ENCODE measurements around the gene BMPR1B.
A peak's percentile ranks its signal among the peaks of the same experiment; 100 is the strongest.
"Not testable (repeated sequence)": the region's sequence is repeated elsewhere in the genome, so short reads cannot be mapped to it uniquely, and the experiment has no call there.

The BMPR1B gene

DNA sequence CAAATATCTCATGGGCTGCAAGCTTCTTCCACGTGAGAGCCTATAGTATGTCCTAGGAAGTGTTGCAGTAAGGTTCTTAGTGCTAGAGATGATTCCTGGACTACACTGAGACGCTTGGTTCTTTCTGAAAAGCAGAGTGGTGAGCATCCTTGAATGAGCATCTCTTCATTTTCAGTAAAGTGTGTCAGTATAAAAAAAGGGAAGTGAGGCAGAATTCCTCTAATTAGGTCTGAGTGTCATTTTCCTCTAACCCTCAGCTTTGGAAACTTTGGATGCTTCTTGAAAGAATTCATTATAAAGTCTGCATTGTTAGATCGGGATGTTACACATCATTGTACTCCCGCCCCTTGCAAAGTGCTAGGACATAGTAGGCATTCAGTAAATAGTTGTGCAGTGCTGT, 5.2 kb downstream of the BMPR1B start:
- DNase-seq (ENCODE audit: low read depth), result no peak

DNA sequence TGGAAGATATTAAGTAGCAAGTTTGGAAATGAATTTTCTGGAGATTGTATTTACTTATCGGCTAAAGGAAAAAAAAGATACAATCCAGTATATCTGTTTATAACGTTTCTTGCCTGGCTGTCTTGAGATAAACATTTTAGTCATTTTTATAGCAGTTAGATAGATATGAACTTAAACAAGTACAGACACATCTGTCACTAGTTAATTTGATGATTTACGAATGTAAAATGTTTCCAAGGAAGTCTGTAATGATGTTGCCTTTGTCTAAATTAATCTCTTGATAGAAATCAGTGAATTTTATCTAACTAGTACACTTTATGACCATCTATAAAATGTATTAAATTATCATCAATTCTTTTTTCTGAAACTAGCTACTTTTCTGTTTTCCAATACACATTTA, 5.7 kb downstream of the BMPR1B start:
- DNase-seq (ENCODE audit: low read depth), result no peak

DNA sequence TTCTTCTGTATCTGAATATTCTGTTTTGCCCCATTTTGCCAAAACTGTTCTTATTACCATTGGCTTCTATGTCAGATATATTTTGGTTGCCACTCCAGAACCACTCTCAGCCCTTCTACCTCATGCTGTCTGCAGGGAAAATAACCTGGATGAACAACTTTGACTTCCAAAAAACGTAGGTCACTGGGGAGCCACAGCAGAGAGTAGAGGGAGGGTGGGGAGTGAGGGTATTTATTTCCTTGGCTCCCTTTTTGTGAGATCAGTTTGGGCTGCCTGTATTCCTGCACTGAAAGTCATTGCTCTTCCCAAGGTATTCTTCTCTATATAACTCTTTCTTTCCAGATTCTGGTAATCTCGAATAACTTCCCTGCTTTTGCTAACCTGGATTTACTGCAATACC, 6.3 kb downstream of the BMPR1B start:
- no peak for DNase-seq (ENCODE audit: low read depth)

DNA sequence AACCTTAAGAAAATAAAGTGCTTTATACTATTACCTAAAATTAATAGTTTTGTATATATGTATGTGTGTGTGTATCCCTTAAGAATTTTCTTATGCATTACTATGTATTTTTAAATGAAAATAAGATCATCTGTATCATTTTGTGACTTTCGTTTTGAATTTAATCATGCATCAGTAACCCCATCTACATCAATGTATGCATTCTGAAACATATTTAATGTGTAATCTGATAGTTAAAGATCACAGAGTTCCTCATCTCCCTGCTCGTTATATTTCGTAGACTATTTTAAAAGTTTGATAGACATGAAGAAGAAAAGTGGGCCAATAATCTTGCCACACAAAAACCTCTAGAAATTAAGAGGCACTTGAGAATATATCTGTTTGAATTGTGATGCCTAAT, 7.4 kb downstream of the BMPR1B start:
- DNase-seq (ENCODE audit: low read depth), result no peak

DNA sequence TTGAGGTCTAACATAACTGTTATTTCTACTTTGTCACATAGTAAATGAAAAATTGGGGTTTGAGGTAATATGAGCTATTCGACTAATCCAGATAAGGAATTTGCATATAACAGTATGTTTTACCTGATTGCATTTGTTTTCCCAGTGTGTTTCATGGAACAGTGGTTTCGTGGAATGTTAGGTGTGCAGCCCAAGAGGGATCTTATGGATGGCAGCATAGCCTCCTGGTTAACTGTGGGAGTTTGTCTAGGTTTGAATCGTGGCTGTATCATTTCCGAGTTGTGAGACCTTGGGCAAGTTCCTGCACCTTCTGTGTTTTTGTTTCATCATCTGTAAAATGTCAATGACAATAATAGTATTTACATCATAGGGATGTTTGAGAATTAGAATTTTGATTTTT, 7.9 kb downstream of the BMPR1B start:
- no peak for DNase-seq (ENCODE audit: low read depth)

DNA sequence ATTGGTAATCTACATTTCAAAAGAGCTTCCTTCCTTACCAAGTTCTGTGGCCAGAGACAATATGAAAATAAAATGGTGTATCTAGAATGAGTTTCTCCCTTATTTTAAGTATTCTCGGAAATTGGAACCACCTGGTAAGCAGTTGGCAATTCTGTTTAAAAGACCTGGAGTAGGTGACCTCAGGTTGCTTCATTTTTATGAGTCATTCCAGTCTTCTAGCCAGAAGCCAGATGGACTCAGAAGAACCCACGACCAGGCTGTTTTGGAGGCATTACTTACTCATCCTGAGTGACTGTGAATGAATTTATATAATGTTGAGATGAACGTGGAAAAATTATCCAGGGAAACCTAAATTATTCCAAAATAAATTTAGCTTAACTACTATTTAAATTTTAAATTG, 9.1 kb downstream of the BMPR1B start:
- DNase-seq (ENCODE audit: low read depth), result peak; percentile 4

GRCh38 chr4:94767446-94767845, 9.7 kb downstream of the BMPR1B start:
- DNase-seq (ENCODE audit: low read depth), result no peak

- no peak for DNase-seq (ENCODE audit: low read depth)
These were observed 25.0 kb downstream of the BMPR1B start for GRCh38 chr4:94782707-94783106.

- DNase-seq (ENCODE audit: low read depth), result no peak
These were observed 33.9 kb downstream of the BMPR1B start for GRCh38 chr4:94791701-94792100.

GRCh38 chr4:94798808-94799207, 41.1 kb downstream of the BMPR1B start:
- no peak for DNase-seq (ENCODE audit: low read depth)

GRCh38 chr4:94801016-94801415, 43.3 kb downstream of the BMPR1B start:
- DNase-seq (ENCODE audit: low read depth), result no peak

DNA sequence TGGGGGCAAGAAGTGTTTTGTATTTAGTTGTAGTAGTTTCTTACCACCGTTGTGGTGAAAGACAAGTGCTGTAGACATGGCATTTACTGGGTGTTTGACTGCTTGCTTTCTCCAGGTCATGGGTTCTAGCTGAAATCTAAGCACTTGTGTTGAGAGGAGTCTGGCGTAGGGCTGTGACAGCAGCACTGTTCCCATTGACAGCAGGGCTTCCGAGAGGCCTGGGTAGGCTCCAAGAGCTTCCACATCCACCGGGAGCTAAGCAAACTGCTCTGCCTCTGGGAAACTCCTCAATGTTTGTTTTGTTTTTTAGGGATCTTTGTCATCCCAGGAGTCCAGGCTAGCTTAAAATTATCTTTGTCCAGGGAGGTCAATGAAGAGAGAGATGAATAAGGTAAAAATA, 44.3 kb downstream of the BMPR1B start:
- DNase-seq (ENCODE audit: low read depth), result no peak

DNA sequence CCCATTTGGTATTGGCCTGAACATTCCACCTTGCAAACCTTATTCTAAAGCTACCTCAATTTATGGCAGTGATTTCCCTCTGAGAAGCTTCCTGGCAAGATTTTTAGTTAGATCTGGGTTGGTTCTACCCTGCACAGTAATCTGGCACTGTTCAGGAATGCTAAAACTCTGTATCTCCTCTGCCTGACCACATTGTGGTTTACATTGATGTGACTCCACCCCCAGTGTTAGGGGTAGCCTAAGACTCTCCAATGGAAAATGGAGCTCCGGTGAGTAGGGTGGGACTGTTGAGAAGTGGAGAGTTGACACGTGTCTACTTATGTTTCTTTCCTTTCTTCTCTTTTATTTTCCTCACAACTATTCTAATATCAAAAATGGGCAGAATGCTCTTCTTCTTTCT, 45.4 kb downstream of the BMPR1B start:
- peak; percentile 15 for DNase-seq (ENCODE audit: low read depth)

DNA sequence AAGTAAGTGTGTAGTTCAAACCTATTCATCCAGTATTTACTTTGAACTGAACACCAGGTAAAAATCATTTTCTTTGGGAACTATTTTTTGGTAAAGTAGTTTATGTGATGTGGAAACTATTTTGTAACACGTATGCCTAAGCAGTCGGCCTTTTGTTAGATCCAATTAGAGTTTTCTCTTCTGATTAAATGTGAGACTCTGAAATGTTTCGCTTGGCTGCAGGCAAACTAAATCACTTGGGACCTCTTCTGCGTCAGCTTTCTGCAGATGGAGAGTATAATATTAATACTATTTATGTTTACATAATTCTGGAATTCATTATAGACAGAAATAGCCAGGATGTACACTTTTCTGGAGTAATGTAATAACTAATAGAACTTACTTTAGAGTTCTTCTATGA, 46.9 kb downstream of the BMPR1B start:
- DNase-seq (ENCODE audit: low read depth), result no peak

GRCh38 chr4:94806376-94806775, 48.6 kb downstream of the BMPR1B start:
- no peak for DNase-seq (ENCODE audit: low read depth)

DNA sequence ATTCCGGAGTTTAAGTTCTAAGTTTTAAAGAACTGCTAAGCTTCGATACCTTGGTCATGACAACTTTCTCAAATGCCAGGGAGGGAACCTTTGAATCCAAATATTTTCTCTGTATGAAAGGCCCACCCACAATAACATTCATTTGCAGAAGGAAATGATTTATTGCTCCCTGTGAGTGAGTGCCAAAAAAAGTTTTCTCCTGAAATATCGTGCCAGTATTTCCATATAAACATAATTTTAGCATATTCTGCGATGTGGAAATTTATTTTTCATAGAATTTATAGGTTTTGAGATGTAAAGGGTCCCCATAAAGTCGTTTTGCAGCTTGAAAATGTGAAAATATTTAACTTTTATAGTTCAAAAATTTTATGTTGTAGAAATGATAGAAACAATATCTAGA, 53.9 kb downstream of the BMPR1B start:
- DNase-seq (ENCODE audit: low read depth), result no peak

DNA sequence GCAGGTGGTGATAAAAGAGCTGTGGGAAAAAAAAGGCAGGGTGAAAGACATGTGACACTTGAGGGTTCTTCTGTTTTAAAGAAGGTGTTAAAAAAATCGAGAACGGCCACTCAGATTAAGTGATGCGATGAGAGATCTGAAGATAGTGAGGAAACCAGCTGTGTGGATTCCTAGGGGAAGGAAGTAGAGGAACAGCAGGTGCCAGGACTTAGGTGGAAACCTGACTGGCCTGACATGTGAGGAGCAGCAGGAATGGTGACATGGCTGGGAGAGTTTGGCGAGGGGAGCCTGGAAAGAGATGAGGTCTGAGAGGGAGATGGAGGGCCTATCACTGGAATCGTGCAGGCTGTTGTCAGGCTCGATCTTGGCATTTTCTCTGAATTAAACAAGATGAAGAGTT, 55.5 kb downstream of the BMPR1B start:
- no peak for DNase-seq (ENCODE audit: low read depth)

DNA sequence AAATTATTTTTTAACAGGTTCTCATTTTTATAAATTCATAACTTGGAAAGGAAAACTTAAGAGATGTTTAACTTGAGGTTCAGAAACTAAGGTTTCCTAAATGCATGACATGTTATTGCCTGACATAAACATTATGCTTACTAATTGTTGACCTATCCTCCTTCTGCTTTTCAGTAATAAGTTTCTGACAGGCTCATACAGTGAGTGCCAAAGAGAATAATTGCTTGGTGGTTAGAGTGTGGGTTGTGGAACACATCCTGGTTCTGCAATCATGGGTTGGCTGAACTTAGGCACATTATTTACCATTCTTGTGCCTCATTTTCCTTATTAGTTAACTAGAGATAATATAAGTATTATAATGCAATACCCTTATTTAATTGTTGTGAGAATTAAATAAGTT, 56.5 kb downstream of the BMPR1B start:
- no peak for DNase-seq (ENCODE audit: low read depth)

GRCh38 chr4:94819371-94820168, 61.8 kb downstream of the BMPR1B start:
- DNase-seq (ENCODE audit: low read depth), result no peak

DNA sequence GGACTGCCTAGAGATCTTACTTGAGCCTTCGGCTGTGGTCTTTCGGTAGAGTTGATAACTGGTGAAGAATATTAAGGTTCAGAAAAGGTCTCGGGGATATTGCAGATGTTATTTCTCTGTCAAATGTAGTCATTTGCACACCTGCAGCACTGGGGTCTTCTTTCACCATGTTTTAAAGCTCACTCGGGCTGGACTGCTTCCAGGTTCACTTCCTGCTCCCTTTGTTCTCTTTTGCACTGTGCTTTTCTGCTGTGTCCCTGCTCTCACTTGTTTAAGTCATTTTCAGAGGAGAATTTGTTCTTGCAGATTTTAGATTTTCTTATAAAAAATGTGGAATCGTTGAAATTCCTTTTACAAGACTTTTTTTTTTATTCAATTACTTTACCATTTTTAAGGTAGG, 68.5 kb downstream of the BMPR1B start:
- no peak for DNase-seq (ENCODE audit: low read depth)

- DNase-seq (ENCODE audit: low read depth), result peak; percentile 73
These were observed 69.8 kb downstream of the BMPR1B start for GRCh38 chr4:94827481-94828110.

- no peak for DNase-seq (ENCODE audit: low read depth)
These were observed 71.1 kb downstream of the BMPR1B start for GRCh38 chr4:94828882-94829281.

GRCh38 chr4:94831607-94832006, 73.9 kb downstream of the BMPR1B start:
- DNase-seq (ENCODE audit: low read depth), result no peak

- not testable (repeated sequence) for DNase-seq (ENCODE audit: low read depth)
These were observed 74.6 kb downstream of the BMPR1B start for GRCh38 chr4:94832329-94832728.

Data from EH (cell line).